Glutamatergic neuron (in vitro differentiated cells): ENCODE results near the gene PDLIM5. TPM values are rescaled to one million over a fixed set of nuclear protein-coding genes. Genes with fewer than 3 reads are reported as not detected.
"Not testable (repeated sequence)": the region's sequence is repeated elsewhere in the genome, so short reads cannot be mapped to it uniquely, and the experiment has no call there.

Source experiments
- DNase-seq: peaks from one replicate; pipeline ENCODE4 v3.0.0; 2022
- H3K27ac Mint-ChIP-seq: one replicate; pipeline ENCODE4 v1.8.0; 2020; ENCODE audit warnings: mild to moderate bottlenecking, mixed read lengths, inconsistent platforms; ENCODE audit not compliant: unreplicated experiment
- H3K27me3 Mint-ChIP-seq: one replicate; pipeline ENCODE4 v1.8.0; 2020; ENCODE audit warnings: mild to moderate bottlenecking, moderate library complexity, mixed read lengths, inconsistent platforms; ENCODE audit not compliant: unreplicated experiment
- H3K36me3 Mint-ChIP-seq: one replicate; pipeline ENCODE4 v1.8.0; 2020; ENCODE audit warnings: mild to moderate bottlenecking, mixed read lengths, inconsistent platforms; ENCODE audit not compliant: unreplicated experiment
- H3K4me1 Mint-ChIP-seq: one replicate; pipeline ENCODE4 v1.8.0; 2020; ENCODE audit warnings: mild to moderate bottlenecking, low read depth, mixed read lengths, inconsistent platforms; ENCODE audit not compliant: unreplicated experiment
- H3K4me3 Mint-ChIP-seq: one replicate; pipeline ENCODE4 v1.8.0; 2020; ENCODE audit warnings: mild to moderate bottlenecking, mixed read lengths, inconsistent platforms; ENCODE audit not compliant: unreplicated experiment
- H3K9me3 Mint-ChIP-seq: one replicate; pipeline ENCODE4 v1.8.0; 2020; ENCODE audit warnings: mild to moderate bottlenecking, moderate library complexity, mixed read lengths, inconsistent platforms; ENCODE audit not compliant: unreplicated experiment
- CTCF ChIP-seq: fragments of 200-600 bp; sonication (generic); IDR thresholded peaks from one replicate; pipeline ENCODE4 v1.5.0; 2021; ENCODE audit not compliant: partially characterized antibody, unreplicated experiment
- total RNA-seq: library from RNA; stranded (reverse); fragmentation: NEBNext Ultra II Directional; extraction: Animal tissue kit (Norgen Biotek cat#: 25700); gene quantifications from one replicate; pipeline ENCODE4 v1.2.1, GENCODE V29; 2021; ENCODE audit not compliant: unreplicated experiment

PDLIM5 gene
- total RNA-seq, 1 donor from 2014 or later: 32.7 TPM

DNA sequence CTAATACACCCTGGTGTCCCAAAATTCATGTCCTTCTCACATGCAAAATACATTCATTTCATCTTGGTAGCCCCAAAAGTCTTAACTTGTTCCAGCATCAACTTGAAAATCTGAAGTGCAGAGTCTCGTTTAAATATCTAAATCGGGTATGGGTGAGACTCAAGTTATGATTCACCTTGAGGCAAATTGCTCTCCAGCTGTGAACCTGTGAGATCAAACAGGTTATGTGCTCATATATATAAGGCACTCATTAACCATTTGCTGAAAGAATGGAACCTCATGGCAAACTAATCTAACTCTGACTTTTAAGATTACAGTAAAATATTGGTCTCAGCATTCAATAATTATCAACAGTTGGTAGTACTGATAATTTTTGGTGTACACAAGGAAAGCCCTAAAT lies 55.5 kb downstream of the PDLIM5 start:
- Mint-ChIP-seq H3K27me3 (no peaks in the 10 kb centered on the region), H3K4me3 (no peak overlapping the region), H3K36me3 (no peaks in the 10 kb centered on the region), H3K27ac (no peak overlapping the region), H3K4me1 (no peaks in the 10 kb centered on the region), H3K9me3 (no peaks in the 10 kb centered on the region)
- DNase-seq: no peak
- TF ChIP-seq CTCF: no peak

DNA sequence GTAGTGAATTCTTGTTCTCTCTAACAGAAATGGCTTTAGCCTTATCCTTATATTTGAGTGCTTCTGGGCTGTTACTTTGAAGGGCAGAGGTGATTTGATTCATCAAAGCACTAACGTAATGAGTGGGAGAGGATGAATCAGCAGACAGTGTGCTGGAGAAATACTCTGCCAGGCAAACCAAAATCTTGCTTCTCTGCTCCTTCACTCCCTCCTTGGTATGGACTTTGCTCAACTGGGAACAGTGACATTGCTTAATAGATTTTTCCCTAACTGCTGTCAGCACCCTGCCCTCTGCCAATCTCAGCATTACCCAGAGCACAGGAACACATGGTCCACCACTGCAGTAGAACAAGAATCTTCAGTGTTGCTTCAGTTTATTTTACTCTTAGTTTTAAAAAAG lies 56.0 kb downstream of the PDLIM5 start:
- Mint-ChIP-seq H3K4me3 (no peak overlapping the region), H3K36me3 (peaks cover 3% of the 10 kb centered on the region), H3K9me3 (no peaks in the 10 kb centered on the region), H3K27ac (no peak overlapping the region), H3K27me3 (no peaks in the 10 kb centered on the region), H3K4me1 (no peaks in the 10 kb centered on the region)
- no peak for TF ChIP-seq CTCF
- DNase-seq: no peak

GRCh38 chr4:94508296-94508695 lies 56.6 kb downstream of the PDLIM5 start:
- Mint-ChIP-seq H3K4me3 (no peak overlapping the region), H3K36me3 (peaks cover 7% of the 10 kb centered on the region), H3K27ac (no peak overlapping the region), H3K9me3 (no peaks in the 10 kb centered on the region), H3K4me1 (no peaks in the 10 kb centered on the region), H3K27me3 (no peaks in the 10 kb centered on the region)
- no peak for TF ChIP-seq CTCF
- no peak for DNase-seq

GRCh38 chr4:94508806-94509205 lies 57.1 kb downstream of the PDLIM5 start:
- Mint-ChIP-seq H3K4me1 (no peaks in the 10 kb centered on the region), H3K27ac (no peak overlapping the region), H3K9me3 (no peaks in the 10 kb centered on the region), H3K27me3 (no peaks in the 10 kb centered on the region), H3K36me3 (peaks cover 7% of the 10 kb centered on the region), H3K4me3 (no peak overlapping the region)
- TF ChIP-seq CTCF: no peak
- no peak for DNase-seq

DNA sequence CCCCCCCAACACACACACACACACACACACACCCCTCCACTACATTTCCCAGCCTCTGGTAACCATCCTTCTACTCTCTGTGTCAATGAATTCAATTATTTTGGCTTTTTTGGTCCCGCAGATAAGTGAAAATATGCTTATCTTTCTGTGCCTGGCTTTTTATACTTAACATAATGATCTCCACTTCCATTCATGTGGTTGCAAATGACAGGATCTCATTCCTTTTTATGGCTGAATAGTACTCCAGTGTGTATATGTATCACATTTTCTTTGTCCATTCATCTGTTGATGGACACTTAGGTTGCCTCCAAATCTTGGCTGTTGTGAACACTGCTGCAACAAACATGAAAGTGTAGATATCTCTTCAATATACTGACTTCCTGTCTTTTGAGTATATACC lies 59.8 kb downstream of the PDLIM5 start:
- no peak for DNase-seq
- no peak for TF ChIP-seq CTCF
- Mint-ChIP-seq H3K27ac (no peak overlapping the region), H3K4me3 (no peak overlapping the region), H3K36me3 (peaks cover 7% of the 10 kb centered on the region), H3K27me3 (no peaks in the 10 kb centered on the region), H3K4me1 (no peaks in the 10 kb centered on the region), H3K9me3 (no peaks in the 10 kb centered on the region)

GRCh38 chr4:94513532-94513931 lies 61.8 kb downstream of the PDLIM5 start:
- H3K4me3 Mint-ChIP-seq, H3K9me3 Mint-ChIP-seq, H3K27me3 Mint-ChIP-seq, H3K4me1 Mint-ChIP-seq, H3K27ac Mint-ChIP-seq, H3K36me3 Mint-ChIP-seq, DNase-seq: not testable (repeated sequence)
